Activated CD4-positive, alpha-beta T cell treated with anti-CD3 and anti-CD28 coated beads for 4 hours (primary cell): Measurements from ENCODE around the gene NEU2.
"Not testable (repeated sequence)": the region's sequence is repeated elsewhere in the genome, so short reads cannot be mapped to it uniquely, and the experiment has no call there.

Experiments
- DNase-seq, 2 donors: peaks; one replicate each; pipeline ENCODE4 v3.0.0-alpha.2; 2020

Gene NEU2

DNA sequence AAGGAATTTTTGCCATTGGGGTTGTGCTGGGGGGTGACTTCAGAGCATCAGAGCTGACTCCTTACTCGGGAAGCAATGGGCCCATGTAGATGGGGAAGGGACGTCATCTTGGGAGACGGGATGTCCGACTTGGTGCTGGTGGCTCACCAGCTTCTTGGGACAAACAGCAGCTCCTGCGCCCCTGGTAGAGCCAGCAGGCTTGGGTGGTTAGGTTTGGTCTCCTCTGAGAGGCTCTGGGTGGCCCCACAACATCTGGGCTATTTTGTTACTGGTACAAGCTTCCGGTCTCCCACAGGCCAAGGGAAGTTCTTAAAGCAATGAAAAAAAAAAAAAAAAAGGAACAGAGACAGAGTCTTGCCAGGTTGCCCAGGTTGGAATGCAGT, 21.2 kb upstream of the NEU2 start:
- no peak for DNase-seq

GRCh38 chr2:233011702-233012131, 20.8 kb upstream of the NEU2 start:
- no peak for DNase-seq

- DNase-seq: no peak
Observed at GRCh38 chr2:233012301-233012971, 20.0 kb upstream of the NEU2 start.

GRCh38 chr2:233013027-233013461, 19.4 kb upstream of the NEU2 start, which contains the start of gene NGEF:
Gene NGEF (minus strand): TSS chr2:233013256. CDS start chr2:232974890, 38,366 bp downstream.
- DNase-seq: no peak

GRCh38 chr2:233013650-233014049, 18.8 kb upstream of the NEU2 start:
- DNase-seq: no peak

- DNase-seq: no peak
Observed at GRCh38 chr2:233015019-233015645, 17.3 kb upstream of the NEU2 start.

DNA sequence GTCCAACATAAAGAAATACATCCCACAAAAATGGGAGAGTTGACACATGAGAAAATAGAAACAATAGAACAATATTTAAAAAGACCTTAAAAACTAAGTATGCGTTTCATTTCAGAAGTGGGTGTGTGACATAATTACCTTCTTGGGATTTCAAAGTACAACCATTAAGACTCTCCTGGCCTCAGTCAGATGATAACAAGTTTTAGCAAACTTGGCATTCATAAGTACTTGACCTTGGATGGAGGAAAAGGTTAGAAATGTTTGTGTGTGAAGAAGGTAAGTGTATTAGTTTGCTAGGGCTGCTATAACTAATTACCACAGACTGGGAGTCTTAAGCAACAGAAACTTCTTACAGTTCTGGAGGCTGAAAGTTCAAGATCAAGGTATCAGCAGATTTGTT, 14.5 kb upstream of the NEU2 start:
- no peak for DNase-seq

DNA sequence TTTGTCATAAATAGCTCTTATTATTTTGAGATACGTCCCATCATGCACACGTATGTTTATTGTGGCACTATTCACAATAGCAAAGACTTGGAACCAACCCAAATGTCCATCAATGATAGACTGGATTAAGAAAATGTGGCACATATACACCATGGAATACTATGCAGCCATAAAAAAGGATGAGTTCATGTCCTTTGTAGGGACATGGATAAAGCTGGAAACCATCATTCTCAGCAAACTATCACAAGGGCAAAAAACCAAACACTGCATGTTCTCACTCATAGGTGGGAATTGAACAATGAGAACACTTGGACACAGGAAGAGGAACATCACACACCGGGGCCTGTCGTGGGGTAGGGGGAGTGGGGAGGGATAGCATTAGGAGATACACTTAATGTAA, 12.9 kb upstream of the NEU2 start:
- not testable (repeated sequence) for DNase-seq

GRCh38 chr2:233020454-233020853, 12.0 kb upstream of the NEU2 start:
- DNase-seq: no peak

DNA sequence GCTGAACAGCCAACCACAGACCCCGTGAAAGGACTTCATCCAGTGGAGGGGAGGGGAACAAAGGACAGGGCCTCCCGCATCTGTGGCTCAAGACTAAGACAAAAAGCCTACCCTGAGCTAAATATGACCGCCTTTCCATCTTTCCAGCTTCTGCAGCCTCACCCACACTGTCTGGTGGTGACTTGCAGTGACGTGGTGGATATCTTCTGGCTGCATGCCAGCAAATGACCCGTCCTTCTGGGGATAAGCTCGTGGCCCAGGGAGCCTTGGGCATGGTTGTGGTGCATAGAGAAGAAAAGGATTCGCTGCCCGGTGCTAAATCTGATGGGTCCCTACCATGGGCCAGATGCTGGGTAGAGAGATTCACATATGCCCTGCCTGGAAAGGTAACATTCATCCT, 10.7 kb upstream of the NEU2 start:
- no peak for DNase-seq

- no peak for DNase-seq
Observed at GRCh38 chr2:233022561-233022960, 9.9 kb upstream of the NEU2 start.

DNA sequence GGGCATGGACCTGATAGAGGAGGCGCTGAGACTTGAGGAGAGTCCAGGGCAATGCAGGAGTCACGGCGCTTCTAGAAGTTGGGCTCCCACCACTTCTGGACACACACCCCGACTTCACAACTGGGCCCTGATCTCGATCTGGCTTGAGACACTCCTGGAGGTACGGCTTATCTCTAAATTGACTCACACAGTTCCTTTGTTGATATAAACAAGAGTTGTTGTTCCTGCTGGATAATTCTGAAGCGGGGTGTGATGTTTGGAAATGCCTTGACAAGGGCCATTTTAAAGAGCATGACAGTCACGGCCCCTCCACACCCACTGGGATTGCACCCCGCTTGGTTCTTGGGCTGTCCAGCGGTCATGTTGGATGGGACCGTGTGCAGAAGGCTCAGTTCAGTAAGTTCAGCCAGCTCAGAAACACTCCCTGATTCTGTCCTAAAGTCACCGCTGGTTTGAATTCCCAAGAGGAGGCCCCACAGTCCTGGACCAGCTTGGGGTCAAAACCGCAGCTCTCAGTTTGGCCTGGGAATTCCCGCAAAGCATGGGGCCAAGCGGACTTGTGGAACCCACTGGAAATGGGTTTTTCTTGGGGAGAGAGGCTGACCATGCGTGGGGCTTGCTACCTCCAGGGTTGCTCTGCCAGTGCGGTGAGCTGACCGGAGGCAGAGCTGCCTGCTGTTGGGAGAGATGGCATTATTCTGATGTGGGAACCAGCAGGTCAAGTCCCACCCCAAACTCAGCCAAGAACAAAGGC, 9.3 kb upstream of the NEU2 start:
- DNase-seq: no peak

DNA sequence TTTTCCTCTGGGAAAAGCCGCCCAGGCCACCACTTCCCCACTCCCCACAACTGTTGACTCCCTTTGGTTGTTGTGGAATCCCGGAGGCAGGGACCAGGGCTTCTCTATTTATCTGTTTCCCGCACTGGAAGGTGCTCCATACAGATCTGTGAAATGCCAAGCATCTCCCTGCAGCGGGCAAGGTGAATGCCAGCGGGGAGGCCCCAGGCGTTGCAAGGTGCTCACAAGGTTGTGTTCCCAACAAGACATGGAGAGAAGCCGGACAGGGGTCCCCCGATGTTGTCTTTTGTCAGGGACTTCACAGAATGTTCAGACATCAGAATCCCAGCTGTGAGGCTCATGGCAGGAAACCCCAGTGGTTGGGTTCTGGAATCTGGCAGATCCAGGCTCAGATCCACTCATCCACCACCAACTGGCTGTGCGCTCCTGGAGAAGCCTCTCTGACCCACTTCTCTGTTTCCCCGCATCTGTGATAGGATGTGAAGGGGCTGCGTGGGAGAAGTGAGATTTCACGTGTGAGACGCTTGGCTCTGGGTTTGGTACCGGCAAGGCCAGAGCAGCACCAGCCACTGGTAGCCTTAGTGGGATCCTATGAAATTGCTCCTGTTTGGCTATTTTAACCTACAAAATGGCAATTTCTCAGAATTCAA, 8.6 kb upstream of the NEU2 start:
- no peak for DNase-seq

DNA sequence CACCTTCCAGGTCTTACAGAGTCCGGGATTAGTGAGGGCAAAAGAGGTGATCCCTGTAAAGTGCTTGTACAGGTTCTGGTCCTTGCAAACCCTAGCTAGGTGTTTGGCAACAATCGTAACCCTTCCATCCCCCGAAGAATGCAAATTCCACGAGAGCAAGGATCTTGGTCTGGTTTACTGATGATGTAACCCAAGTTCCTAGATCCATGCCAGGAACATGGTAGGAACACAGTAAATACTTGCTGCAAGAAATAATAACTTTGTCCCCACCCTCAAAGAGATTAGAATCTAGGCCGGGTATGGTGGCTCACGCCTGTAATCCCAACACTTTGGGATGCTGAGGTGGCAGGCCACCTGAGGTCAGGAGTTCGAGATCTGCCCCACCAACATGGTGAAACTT, 6.8 kb upstream of the NEU2 start:
- no peak for DNase-seq

DNA sequence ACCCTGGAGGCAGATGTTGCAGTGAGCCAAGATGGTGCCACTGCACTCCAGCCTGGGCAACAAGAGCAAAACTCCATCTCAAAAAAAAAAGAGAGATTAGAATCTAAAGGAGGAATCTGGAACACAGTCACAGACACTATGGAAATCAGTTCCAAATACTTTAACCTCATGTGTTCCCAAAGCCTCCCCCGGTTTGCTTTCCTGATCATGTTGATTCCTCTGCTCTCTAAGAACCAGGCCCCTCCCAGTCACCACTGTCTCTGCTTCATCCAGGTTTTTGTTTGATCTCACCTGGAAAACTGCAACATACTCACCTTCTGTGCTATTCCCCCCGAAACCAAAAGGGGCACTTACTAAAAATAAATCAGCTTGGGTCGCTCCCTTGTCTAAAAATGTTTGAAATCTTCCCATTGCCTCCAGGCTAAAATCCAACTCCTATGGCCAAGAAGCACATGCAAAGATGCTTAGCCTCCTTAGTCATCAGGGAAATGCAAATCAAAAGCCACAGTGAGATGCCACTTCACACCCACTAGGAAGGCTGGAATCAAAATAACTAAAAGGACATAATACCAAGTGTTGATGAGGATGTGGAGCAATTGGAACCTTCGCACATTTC, 6.2 kb upstream of the NEU2 start:
- DNase-seq: no peak

GRCh38 chr2:233029321-233029720, 3.2 kb upstream of the NEU2 start:
- no peak for DNase-seq

DNA sequence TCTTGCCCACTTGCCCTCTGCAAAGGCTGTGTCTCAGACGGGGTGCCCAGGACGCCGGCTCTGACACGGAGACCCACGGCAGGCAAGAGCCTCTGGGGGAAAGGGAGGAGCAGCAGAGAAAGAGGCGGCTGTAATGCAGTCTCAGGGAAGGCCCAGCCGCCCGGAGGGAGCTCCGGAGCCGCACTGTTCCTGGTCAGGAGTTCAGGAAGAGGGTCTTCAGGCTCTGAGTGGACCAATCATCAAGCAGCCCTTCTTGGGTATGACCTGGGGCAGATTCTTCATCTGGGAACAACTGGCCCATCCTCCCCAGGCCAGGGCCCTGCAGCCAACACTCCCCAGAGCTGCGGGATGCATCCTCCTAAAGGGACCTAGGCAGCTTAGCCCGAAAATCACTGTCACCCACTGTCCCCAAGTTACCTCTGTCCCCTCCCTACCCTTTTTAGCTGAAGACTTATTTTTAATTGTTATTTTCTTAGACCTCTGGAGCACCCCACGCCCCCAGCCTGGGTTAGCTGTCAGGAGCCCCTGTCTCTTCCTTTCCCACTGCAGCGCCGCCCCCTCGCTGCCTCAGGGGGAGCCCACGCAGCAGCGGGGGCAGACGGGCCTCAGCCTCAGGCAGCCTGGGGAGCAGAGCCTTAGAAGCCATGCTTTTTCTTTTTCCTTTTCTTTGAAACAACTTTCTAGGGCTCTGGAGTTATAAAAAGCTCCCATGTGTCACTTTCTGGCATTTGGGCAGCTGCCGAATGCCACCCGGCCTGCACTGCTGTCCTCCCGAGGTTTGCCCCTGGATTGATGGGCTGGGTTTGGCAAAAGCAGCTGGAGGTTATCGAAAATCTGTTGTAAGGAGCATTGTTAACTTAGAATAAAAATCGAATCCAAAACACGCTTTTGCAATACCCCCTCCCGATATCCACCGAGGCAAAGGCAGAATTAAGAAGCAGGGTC, 644 bp upstream of the NEU2 start:
- no peak for DNase-seq

DNA sequence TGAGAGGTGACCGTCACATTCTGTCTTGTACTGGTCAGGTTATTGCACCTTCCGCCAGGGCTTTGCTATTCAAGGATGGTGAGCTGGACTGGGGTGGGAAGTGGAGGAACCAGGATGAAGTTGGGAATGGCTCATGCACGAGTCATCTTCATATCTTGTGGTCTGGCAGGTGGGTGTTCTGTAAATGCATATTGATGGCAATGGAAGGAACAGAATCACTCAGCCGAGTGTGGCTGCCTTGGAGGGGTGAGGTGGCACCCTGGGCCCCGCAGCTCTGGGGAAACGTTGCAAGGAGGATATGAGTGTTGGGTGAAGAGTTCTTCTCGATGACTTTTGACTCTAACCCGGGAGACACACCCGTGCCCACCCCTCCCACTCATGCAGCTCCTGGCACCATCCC, 1.2 kb downstream of the NEU2 start:
- DNase-seq: no peak

DNA sequence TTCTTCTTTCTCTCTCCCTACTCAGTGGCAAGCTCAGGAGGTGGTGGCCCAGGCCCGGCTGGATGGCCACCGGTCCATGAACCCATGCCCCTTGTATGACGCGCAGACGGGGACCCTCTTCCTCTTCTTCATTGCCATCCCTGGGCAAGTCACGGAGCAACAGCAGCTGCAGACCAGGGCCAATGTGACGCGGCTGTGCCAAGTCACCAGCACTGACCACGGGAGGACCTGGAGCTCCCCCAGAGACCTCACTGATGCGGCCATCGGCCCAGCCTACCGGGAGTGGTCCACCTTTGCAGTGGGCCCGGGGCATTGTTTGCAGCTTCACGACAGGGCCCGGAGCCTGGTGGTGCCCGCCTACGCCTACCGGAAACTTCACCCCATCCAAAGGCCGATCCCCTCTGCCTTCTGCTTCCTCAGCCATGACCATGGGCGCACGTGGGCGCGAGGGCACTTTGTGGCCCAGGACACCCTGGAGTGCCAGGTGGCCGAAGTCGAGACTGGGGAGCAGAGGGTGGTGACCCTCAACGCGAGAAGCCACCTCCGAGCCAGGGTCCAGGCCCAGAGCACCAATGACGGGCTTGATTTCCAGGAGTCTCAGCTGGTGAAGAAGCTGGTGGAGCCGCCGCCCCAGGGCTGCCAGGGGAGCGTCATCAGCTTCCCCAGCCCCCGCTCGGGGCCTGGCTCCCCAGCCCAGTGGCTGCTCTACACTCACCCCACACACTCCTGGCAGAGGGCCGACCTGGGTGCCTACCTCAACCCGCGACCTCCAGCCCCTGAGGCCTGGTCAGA, 1.8 kb downstream of the NEU2 start:
- DNase-seq: no peak

- DNase-seq: no peak
Observed at GRCh38 chr2:233035426-233036161, 3.1 kb downstream of the NEU2 start.
